GM06990 (cell line): Measurements from ENCODE around the gene WSB2.

ENCODE experiments used
- DNase-seq: peaks from one replicate; pipeline ENCODE4 v3.0.0-alpha.2; 2011; ENCODE audit not compliant: insufficient read length; ENCODE audit errors: extremely low read depth
- H3K27me3 ChIP-seq: replicated peaks from 2 replicates; pipeline ENCODE4 v1.6.0; 2011; ENCODE audit warnings: low read length; ENCODE audit not compliant: control insufficient read depth, insufficient read depth
- H3K36me3 ChIP-seq: 2 replicates; pipeline ENCODE4 v1.5.1; 2011; ENCODE audit warnings: low read length; ENCODE audit not compliant: control insufficient read depth, insufficient read depth
- H3K4me3 ChIP-seq: replicated peaks from 2 replicates; pipeline ENCODE4 v1.5.1; 2011; ENCODE audit warnings: low read depth, mild to moderate bottlenecking, control low read depth, low read length
- TF ChIP-seq, protein P1 (sequence below): IDR thresholded peaks from 2 replicates; pipeline ENCODE4 v1.5.1; 2011; ENCODE audit warnings: low read length, control low read depth, mild to moderate bottlenecking, inconsistent platforms; ENCODE audit not compliant: insufficient read depth, poor library complexity, severe bottlenecking

Gene WSB2

DNA sequence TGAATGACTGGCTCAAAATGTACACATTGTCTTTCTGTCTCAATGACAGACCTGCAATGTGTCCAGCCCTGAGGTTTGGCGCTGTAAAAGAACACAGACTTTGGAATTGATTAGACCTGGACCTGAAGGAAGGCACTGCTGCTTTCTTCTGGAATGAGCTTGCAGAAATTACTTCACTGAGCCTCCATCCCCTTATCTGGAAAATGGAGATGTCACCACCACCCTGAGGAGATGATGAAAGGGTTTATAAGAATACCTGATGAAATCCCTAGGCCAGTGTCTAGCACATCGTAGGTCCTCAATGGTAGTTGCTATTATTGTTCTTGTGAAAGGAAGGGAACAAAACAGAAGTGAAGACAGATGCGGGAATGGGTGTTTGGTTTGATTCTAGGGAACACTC is 9.7 kb upstream of the WSB2 start:
- H3K27me3 ChIP-seq, result no peaks in the 10 kb centered on the region; the same call in 1 of the 2 replicates
- TF ChIP-seq, protein P1, sequence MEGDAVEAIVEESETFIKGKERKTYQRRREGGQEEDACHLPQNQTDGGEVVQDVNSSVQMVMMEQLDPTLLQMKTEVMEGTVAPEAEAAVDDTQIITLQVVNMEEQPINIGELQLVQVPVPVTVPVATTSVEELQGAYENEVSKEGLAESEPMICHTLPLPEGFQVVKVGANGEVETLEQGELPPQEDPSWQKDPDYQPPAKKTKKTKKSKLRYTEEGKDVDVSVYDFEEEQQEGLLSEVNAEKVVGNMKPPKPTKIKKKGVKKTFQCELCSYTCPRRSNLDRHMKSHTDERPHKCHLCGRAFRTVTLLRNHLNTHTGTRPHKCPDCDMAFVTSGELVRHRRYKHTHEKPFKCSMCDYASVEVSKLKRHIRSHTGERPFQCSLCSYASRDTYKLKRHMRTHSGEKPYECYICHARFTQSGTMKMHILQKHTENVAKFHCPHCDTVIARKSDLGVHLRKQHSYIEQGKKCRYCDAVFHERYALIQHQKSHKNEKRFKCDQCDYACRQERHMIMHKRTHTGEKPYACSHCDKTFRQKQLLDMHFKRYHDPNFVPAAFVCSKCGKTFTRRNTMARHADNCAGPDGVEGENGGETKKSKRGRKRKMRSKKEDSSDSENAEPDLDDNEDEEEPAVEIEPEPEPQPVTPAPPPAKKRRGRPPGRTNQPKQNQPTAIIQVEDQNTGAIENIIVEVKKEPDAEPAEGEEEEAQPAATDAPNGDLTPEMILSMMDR, result no peak
- H3K36me3 ChIP-seq, result no peaks in the 10 kb centered on the region

GRCh38 chr12:118068445-118068844 is 7.5 kb upstream of the WSB2 start:
- TF ChIP-seq, protein P1, result no peak
- no peaks in the 10 kb centered on the region; the same call in 1 of the 2 replicates for H3K27me3 ChIP-seq
- DNase-seq, result no peak
- no peak overlapping the region for H3K4me3 ChIP-seq
- no peaks in the 10 kb centered on the region for H3K36me3 ChIP-seq

More for the DNA sequence above, 9.7 kb upstream of the WSB2 start:
- no peak for DNase-seq
- H3K4me3 ChIP-seq, result no peak overlapping the region

DNA sequence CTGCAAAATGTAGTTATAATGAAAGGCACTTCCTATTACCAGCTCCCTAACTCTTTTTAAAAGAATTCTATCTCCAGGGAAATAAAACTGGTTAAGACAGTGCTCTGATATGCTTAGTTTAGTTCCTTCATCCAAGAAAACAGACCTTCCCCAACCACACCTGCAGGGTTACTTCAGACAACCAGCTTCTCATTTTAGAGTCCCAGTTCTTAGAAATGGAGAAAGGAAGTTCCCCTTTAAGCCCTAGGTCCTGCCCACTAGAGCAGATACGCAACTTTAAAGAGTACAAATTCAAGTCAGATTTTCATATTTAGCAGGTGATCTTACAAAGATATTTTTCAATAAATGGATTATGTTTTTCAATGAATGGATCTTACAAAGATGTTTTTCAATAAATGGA is 4.4 kb upstream of the WSB2 start:
- TF ChIP-seq, protein P1, result no peak
- Histone ChIP-seq H3K36me3 (no peaks in the 10 kb centered on the region), H3K27me3 (no peaks in the 10 kb centered on the region; the same call in 1 of the 2 replicates), H3K4me3 (no peak overlapping the region)
- DNase-seq, result no peak

GRCh38 chr12:118064608-118065007 is 3.6 kb upstream of the WSB2 start:
- H3K27me3 ChIP-seq, result no peaks in the 10 kb centered on the region; the same call in 1 of the 2 replicates
- H3K36me3 ChIP-seq, result no peaks in the 10 kb centered on the region
- TF ChIP-seq, protein P1, result peak; percentile 49
- DNase-seq, result no peak
- H3K4me3 ChIP-seq, result no peak overlapping the region

GRCh38 chr12:118063576-118064391 is 2.8 kb upstream of the WSB2 start:
- H3K27me3 ChIP-seq, result no peaks in the 10 kb centered on the region; the same call in 1 of the 2 replicates
- TF ChIP-seq, protein P1, result no peak
- no peak for DNase-seq

More at GRCh38 chr12:118063576-118064391, 2.8 kb upstream of the WSB2 start:
- H3K4me3 ChIP-seq, result no peak overlapping the region
- no peaks in the 10 kb centered on the region for H3K36me3 ChIP-seq
